BE2C (cell line): ENCODE data around the gene ABHD12B.
"Not testable (repeated sequence)": the region's sequence is repeated elsewhere in the genome, so short reads cannot be mapped to it uniquely, and the experiment has no call there.

Experiments
- DNase-seq: peaks from one replicate; pipeline ENCODE4 v3.0.0-alpha.2; 2020
- H3K27me3 ChIP-seq: fragments of 250-450 bp; sonication (Bioruptor Pico); 2 replicates; pipeline ENCODE4 v1.5.1; 2020; ENCODE audit warnings: mild to moderate bottlenecking
- H3K36me3 ChIP-seq: fragments of 250-450 bp; sonication (Bioruptor Pico); 2 replicates; pipeline ENCODE4 v1.5.1; 2020; ENCODE audit warnings: mild to moderate bottlenecking
- H3K4me1 ChIP-seq: fragments of 250-450 bp; sonication (Bioruptor Pico); 2 replicates; pipeline ENCODE4 v1.5.1; 2020
- H3K4me3 ChIP-seq: 2 replicates; pipeline ENCODE4 v1.5.1; 2011; ENCODE audit warnings: low read depth, low read length
- H3K9me3 ChIP-seq: fragments of 250-450 bp; sonication (Bioruptor Pico); 2 replicates; pipeline ENCODE4 v1.5.1; 2020
- CTCF ChIP-seq: IDR thresholded peaks from 2 replicates; pipeline ENCODE4 v1.5.1; 2012; ENCODE audit warnings: mild to moderate bottlenecking, low read depth, low read length

The ABHD12B gene

GRCh38 chr14:50937800-50938199 is 65.9 kb downstream of the ABHD12B start:
- no peaks in the 10 kb centered on the region for H3K27me3 ChIP-seq
- no peak overlapping the region for H3K4me3 ChIP-seq
- peaks cover 1% of the 10 kb centered on the region for H3K4me1 ChIP-seq
- no peak for TF ChIP-seq CTCF
- no peak for DNase-seq
- H3K36me3 ChIP-seq, result no peaks in the 10 kb centered on the region
- no peaks in the 10 kb centered on the region for H3K9me3 ChIP-seq

GRCh38 chr14:50941151-50941550 is 69.3 kb downstream of the ABHD12B start:
- TF ChIP-seq CTCF, result no peak
- Histone ChIP-seq H3K4me1 (no peaks in the 10 kb centered on the region), H3K9me3 (no peaks in the 10 kb centered on the region), H3K36me3 (no peaks in the 10 kb centered on the region), H3K27me3 (no peaks in the 10 kb centered on the region), H3K4me3 (no peak overlapping the region)
- DNase-seq, result no peak

GRCh38 chr14:50941638-50942037 is 69.8 kb downstream of the ABHD12B start:
- H3K27me3 ChIP-seq, DNase-seq, H3K9me3 ChIP-seq, H3K4me1 ChIP-seq, H3K36me3 ChIP-seq, H3K4me3 ChIP-seq: not testable (repeated sequence)

- Histone ChIP-seq H3K27me3 (no peaks in the 10 kb centered on the region), H3K4me1 (no peaks in the 10 kb centered on the region), H3K9me3 (no peaks in the 10 kb centered on the region), H3K4me3 (peak overlapping the region; percentile 87), H3K36me3 (no peaks in the 10 kb centered on the region)
- DNase-seq, result no peak
- no peak for TF ChIP-seq CTCF
These were observed 71.5 kb downstream of the ABHD12B start for GRCh38 chr14:50943261-50943942.

- Histone ChIP-seq H3K4me3 (peak within 1 kb of the TSS; percentile 87), H3K4me1 (no peaks in the 10 kb centered on the region), H3K36me3 (no peaks in the 10 kb centered on the region), H3K9me3 (no peaks in the 10 kb centered on the region), H3K27me3 (no peaks in the 10 kb centered on the region)
- DNase-seq, result peak; percentile 76
- TF ChIP-seq CTCF, result no peak
These were observed 72.2 kb downstream of the ABHD12B start, which contains the start of gene PYGL for GRCh38 chr14:50943943-50944646. PYGL (minus strand) TSS chr14:50944483; CDS start chr14:50944403, 80 bp downstream.

GRCh38 chr14:50944647-50945413 is 73.0 kb downstream of the ABHD12B start:
- peak; percentile 25 for DNase-seq
- no peaks in the 10 kb centered on the region for H3K9me3 ChIP-seq
- H3K4me1 ChIP-seq, result no peaks in the 10 kb centered on the region
- H3K27me3 ChIP-seq, result no peaks in the 10 kb centered on the region
- H3K36me3 ChIP-seq, result no peaks in the 10 kb centered on the region
- peak overlapping the region; percentile 87 for H3K4me3 ChIP-seq
- TF ChIP-seq CTCF, result no peak
